ENCODE data around the gene SGCD.

Gene SGCD

DNA sequence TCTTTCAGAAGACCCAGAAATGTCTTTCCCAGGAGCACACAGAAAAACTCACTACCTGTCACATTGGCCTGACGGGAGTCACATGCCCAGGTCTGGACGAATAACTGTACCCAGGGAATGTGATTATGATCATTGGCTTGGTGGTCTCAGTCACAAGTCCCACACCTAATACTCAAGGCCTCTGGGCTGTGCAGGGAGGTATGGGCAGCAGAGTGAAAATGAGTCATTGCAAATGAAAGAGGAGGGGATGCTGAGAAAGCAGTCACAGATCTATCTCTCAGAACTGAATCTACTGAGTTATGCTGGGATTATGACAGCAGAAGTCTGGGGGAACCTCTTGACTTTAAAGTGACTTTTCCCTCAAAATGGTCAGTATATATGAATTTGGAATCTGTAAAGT is 36.9 kb downstream of the SGCD start:
- DNase-seq: no peak

DNA sequence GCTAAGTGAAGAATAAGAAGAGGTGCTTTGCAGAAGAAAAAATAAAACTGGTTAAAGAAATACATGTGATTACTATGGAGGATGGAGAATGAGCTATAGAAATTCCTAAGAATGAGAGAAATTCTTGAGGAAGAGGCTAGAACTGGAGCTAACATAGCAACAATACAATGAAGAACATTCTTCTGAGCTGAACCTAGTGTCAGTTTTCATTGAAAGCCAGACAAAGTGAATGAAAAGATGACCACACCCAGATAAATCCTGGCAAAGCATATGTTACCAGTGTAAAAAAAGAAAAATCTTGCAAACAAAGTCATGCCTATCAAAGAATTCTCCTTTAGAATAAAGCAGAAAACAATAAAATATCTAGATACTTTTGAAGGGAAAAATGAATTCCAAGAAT is 39.6 kb downstream of the SGCD start:
- no peak for DNase-seq

DNA sequence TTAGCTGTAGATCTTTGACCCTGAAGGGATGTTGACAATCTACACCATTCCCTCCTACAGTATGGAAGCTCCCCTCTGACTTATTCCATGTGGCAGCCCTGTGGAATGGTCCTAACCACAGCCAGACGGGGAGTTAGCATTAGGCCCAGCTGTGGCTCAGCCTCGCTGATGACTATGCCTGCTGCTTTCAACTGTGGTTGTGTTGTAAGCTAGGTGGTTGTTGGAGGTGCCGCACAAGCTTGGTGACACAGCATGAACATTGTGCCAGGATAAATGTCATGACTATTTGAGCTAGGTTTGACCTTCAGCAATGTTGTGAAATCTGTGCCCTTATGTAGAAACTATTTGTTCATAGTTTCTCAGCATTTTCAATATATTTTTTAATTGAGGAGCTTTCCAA is 40.6 kb downstream of the SGCD start:
- no peak for DNase-seq

DNA sequence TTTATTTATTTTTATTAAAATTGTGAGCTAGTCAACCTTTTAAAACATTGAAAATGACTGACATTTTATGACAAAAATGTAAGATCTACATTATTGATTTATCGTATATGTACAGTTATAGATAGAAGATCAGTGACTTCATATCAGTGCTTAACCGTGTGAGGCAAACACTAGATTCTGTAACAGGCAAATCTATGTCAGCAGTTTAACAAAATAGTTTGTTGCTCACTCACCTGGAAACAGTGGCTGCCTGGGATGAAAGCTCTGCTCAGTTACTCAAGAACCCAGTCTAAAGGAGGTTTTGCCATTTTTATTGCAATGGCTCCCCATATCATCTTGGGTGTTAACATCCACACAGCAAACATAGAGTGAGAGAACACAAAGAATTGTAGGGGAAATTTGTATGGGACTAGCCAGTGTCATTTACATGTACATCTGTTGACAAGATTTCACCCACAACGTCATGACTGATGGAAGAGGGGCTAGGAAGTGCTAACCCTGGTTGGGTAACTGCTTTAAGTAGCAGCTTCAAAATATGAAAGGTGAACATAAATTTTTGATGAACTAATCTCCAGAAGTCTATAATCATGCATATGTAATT is 49.0 kb downstream of the SGCD start:
- DNase-seq: no peak

DNA sequence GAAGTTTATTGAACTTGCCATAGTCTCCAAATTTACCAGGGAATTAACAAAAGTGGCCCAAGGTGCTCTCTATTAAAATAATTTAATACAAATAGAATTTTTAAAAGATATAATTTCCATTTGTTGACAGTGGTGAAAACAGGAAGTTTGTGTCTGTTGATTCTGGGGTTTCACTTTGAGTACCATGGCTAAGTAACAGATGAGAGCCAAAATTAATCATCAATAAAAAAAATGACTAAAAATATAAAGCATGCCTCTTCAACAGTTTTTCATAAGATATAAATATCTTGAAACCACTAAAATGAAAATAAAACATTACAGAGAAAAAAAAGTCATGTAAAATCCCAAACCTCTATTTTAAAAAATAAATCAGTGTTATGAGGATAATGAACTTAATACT is 49.8 kb downstream of the SGCD start:
- no peak for DNase-seq

DNA sequence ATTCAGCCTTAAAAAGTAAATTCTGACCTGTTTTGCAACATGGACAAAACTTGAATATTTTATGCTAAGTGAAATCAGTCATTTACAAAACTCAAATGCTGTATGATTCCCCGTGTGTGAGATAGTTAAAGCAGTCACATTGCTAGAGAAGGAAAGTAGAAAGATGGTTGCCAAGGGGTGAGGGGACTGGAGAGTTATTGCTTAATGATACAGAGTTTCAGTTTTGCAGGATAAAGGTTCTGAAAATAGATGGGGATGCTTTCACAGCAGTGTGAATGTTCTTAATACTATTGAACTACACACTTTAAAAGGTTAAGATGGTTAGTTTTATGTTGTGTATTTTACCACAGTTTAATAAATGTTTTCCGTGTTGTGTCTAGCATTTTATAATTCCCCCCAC is 51.2 kb downstream of the SGCD start:
- DNase-seq: no peak

DNA sequence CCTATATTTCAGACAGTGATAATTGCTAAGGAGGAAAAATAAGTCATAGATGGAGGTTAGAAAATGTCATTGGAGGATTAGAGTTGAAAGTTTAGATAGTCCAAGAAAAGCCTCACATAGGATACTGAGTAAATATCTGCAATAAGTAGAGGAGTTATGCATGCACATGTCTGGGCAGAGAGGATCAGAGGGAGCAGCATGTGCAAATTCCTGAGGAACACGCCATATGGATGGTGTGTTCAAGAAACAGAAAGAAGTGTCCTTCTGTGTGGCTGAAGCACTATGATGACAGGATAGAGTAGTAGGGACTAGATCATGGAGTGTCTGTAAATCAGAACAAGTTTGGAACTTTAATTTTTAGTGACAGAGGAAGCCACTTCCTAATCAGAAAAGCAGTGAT is 52.2 kb downstream of the SGCD start:
- no peak for DNase-seq

- DNase-seq: no peak
Measured at GRCh38 chr5:156380848-156381247, 53.9 kb downstream of the SGCD start.

DNA sequence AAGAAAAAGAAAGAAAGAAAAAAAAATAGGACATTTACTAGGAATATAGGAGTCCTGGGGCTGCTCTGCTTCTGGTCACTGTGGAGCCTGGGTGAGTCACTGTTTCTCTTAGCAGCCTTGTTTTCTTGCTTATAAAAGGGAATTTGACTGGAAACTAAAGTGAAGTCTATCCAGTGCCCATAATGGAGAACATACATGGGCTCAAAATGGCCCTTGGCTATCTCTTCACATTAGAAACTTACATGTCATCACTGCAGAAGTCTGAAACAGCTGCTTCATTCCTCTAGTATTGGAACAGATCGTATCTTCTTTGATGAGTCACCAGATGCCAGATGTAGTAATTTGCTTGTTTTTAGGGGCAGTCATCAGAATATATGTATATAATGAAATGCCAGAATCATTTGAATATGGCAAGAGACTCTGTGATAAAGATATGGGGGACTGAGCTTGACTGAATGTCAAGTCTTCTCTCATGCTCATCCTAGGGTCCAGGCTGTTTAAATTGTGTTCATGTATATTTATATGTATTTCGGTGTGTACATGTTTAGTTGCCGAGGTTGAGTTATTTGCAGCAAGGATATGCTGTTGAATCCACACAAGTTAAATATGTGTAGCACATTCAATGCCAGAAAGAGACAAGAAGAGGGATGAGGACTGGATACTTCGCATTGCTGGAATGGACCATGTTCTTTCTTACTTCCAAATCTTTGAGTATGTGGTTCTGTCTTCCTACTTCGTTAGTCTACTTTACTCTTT is 56.7 kb downstream of the SGCD start:
- DNase-seq: no peak

DNA sequence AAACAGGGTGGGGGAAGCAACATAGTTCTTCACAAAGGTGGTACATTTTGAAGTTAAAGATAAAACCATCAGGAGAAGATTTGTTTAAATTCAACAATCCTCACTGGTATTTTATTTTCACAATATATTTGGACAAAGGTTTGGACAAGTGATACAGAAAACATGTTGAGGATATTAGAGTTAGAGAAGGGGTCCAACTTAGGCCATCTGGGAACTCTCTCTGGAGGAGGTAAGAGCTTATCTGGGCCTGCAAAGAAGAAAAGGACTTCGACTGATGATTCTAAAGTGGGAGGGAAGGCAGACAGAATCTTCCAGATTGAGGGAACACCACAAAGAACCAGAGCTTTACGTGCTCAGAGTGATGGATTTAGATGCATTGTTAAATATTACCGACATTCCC is 58.5 kb downstream of the SGCD start:
- DNase-seq: no peak

DNA sequence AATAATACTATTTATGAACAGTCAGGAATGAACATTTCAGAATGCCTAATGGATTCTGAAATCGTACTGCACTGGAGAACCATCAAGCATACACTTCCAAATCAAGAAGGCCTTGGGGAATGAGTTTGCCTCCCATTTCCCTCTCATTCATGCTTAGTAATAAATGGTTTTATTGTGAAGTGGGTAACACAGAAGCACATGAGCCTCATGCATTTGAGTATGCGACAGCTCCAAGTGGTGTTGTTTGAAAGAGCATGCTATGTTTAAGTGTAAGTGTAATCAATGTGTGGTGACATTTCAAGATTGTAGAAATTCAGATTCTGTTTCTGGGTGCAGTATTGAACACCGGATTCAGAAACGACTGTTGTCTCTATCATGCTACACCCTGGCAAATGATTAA is 60.0 kb downstream of the SGCD start:
- no peak for DNase-seq

GRCh38 chr5:156387391-156387790 is 60.4 kb downstream of the SGCD start:
- no peak for DNase-seq

- DNase-seq: no peak
Measured at GRCh38 chr5:156388233-156388632, 61.3 kb downstream of the SGCD start.

- DNase-seq: no peak
Measured at GRCh38 chr5:156391139-156391538, 64.2 kb downstream of the SGCD start.

DNA sequence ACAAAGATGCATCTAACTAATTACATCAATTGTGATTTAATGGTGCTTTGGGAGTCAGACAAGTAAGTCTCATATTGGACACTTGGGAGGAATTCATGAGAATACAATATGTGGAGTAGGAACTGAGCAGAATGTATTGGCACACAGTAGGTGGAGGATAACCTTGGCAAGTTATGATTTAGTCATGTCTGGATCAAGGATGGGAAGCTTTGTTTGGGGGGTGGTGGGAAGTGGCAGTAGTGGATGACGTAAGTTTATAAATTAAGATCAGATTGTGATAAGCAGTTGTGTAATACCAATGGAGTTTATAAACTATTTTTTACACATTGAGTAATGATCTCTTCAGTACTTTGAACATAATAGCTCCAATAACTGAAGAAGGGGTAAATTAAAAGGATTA is 67.0 kb downstream of the SGCD start:
- DNase-seq: no peak

DNA sequence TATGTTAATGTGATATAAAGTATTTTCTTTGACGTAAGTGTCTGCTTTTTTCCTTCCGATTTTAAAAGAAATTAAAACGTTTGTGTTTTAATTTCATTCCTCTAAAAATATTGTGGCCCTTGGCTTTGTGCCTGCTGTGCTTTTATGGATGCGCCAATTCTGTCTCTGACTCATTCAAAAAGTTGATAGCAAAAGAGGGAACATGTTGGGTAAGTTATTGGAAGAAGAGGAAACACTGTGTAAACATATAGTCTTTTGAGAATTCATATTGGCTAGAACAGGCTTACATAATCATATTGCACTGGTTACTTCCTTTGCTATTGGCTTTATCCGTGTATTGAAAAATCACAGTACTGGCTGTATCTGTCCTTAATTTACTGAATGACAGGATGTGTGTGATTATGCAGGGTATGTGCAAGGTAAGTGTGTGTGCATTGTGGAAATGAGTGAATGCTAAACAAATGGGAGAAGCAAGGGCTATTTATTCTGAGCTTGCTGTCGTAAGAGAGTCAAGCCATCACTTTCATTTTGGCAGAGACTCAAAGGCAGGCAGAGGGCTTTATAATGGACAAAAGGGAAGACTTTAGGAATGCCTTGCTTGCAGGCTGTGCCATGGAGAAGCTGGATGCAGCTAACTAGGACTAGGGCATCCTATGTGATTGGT is 67.8 kb downstream of the SGCD start:
- DNase-seq: no peak

GRCh38 chr5:156395306-156395675 is 68.3 kb downstream of the SGCD start:
- DNase-seq: no peak

GRCh38 chr5:156396063-156396829 is 69.3 kb downstream of the SGCD start:
- DNase-seq: no peak

GRCh38 chr5:156396830-156397081 is 69.8 kb downstream of the SGCD start:
- DNase-seq: no peak

DNA sequence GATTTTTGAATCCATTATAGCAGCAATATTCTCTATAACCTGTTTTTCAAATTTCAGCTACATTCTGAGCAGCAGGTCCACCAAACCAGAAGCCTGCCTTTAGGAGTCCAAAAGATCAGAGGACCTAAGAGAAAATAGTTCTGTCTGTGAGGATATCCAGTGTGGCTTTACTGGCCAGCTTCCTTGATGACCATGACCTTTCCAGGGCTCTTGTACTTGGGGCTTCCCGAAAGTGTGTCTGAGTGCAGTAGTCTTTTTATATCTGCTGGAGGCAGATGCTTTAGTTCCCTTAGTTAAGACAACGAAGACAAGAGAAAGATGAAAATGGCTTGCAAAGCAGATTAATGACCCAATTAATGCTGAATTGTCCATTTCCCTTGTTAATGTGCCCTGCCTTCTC is 72.4 kb downstream of the SGCD start:
- DNase-seq: no peak

DNA sequence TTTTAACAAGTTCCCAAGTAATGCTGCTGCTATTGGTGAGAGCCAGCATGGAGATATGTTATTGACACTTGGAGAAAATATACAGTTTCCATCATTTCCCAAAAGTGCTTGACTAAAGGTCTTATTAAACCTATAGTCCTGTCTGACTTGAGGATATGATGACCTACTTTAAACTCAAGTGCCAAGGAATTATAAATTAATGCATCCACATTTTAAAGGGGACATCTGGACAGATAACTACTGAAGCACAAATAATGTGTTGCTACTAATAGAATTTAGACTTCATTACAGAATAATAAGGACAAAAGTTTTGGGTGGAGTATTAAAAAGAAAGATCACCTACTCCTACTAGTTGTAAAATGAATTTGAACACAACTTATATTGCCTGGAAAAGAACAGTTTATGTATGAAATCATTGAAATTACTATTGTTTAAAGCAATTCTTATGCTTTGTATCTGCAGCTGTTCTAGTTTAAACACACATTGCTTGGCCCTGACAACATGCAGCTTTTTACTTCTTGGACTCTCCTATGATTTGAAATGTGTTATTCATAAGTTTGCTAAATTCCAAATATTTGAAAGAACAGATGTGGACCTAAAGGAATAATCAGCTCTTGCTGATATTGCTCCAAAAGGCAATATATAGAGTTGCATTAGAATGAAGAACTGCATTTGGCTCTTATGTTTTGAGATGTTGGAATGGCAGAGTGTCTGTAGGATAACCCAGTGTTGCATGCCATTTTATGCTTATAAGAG is 73.4 kb downstream of the SGCD start:
- no peak for DNase-seq

DNA sequence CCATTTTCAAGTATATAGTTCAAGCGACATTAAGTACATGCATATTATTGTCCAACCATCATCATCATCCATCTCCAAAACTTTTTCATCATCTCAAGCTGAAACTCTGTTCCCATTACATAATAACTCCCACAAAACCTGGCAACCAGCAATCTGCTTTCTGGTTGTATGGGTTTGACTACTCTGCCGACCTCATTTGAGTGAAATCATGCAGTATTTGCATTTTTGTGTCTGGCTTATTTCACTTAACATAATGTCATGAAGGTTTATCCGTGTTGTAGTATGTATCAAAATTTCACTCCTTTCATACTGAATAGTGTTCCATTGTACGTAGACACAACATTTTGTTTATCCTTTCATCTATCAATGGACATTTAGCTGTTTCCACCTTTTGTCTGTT is 74.8 kb downstream of the SGCD start:
- no peak for DNase-seq

- no peak for DNase-seq
Measured at GRCh38 chr5:156402387-156402921, 75.5 kb downstream of the SGCD start.

Measured in Kasumi-1 (cell line).